Cardiac muscle cell (in vitro differentiated cells and primary cell): Measurements from ENCODE around the gene OGFOD2. TPM values are rescaled to one million over a fixed set of nuclear protein-coding genes. Genes with fewer than 3 reads are reported as not detected.

Source experiments
- DNase-seq, 2 donors: peaks; one replicate each; pipeline versions ENCODE4 v3.0.0 to v3.0.0-alpha.2; 2010 to 2017; ENCODE audit warnings: low read depth in 1 of 2, low spot score in 1 of 2
- H3K27ac ChIP-seq: fragments of 200-600 bp; sonication (generic); 2 replicates; pipeline ENCODE4 v1.5.1; 2016
- H3K27me3 ChIP-seq: fragments of 200-600 bp; sonication (generic); 2 replicates; pipeline ENCODE4 v1.6.0; 2016; ENCODE audit warnings: control low read depth
- H3K36me3 ChIP-seq: fragments of 200-600 bp; sonication (generic); 2 replicates; pipeline ENCODE4 v1.5.1; 2016; ENCODE audit warnings: control low read depth
- H3K4me1 ChIP-seq: fragments of 200-600 bp; sonication (generic); 2 replicates; pipeline ENCODE4 v1.8.1; 2017; ENCODE audit warnings: low read depth, mild to moderate bottlenecking, mixed run types
- H3K4me3 ChIP-seq: fragments of 200-600 bp; sonication (generic); 2 replicates; pipeline ENCODE4 v1.5.1; 2016; ENCODE audit warnings: mild to moderate bottlenecking
- H3K9me3 ChIP-seq: fragments of 200-600 bp; sonication (generic); 2 replicates; pipeline ENCODE4 v1.5.1; 2017; ENCODE audit warnings: low read depth, mild to moderate bottlenecking, control low read depth
- CTCF ChIP-seq: IDR thresholded peaks from 2 replicates; pipeline ENCODE4 v1.5.1; 2012; ENCODE audit warnings: low read depth, mild to moderate bottlenecking, low read length
- polyA plus RNA-seq: library from polyadenylated mRNA; unstranded; fragments of >200 nt; fragmentation: Nextera tagmentation; extraction: Ambion mirVana; gene quantifications from 2 replicates; pipeline ENCODE4 v1.2.1, GENCODE V29; 2016
- total RNA-seq: library from RNA; depleted of rRNA; stranded (reverse); fragments of >200 nt; gene quantifications from 2 replicates; pipeline ENCODE4 v1.2.3, GENCODE V29; 2016

The OGFOD2 gene
- total and polyA plus RNA-seq, 2 experiments from 2014 or later: 41.8 to 44.4 TPM

GRCh38 chr12:122966743-122967550, 8.1 kb upstream of the OGFOD2 start:
- DNase-seq: no peak
- no peak for TF ChIP-seq CTCF
- H3K27ac ChIP-seq: no peak overlapping the region
- H3K27me3 ChIP-seq: no peaks in the 10 kb centered on the region
- H3K4me3 ChIP-seq: no peak overlapping the region
- H3K36me3 ChIP-seq: no peaks in the 10 kb centered on the region
- peaks cover 9% of the 10 kb centered on the region for H3K4me1 ChIP-seq
- no peaks in the 10 kb centered on the region for H3K9me3 ChIP-seq

- Histone ChIP-seq H3K36me3 (no peaks in the 10 kb centered on the region), H3K27ac (no peak overlapping the region), H3K27me3 (no peaks in the 10 kb centered on the region), H3K4me1 (peaks cover 7% of the 10 kb centered on the region), H3K9me3 (no peaks in the 10 kb centered on the region), H3K4me3 (no peak overlapping the region)
- no peak for DNase-seq
- TF ChIP-seq CTCF: no peak
Observed at GRCh38 chr12:122968104-122968503, 6.9 kb upstream of the OGFOD2 start.

GRCh38 chr12:122969676-122970075, 5.4 kb upstream of the OGFOD2 start:
- Histone ChIP-seq H3K27me3 (no peaks in the 10 kb centered on the region), H3K36me3 (no peaks in the 10 kb centered on the region), H3K9me3 (no peaks in the 10 kb centered on the region), H3K4me1 (peaks cover 7% of the 10 kb centered on the region), H3K27ac (no peak overlapping the region), H3K4me3 (no peak overlapping the region)
- no peak for DNase-seq
- no peak for TF ChIP-seq CTCF

- TF ChIP-seq CTCF: no peak
- Histone ChIP-seq H3K27me3 (no peaks in the 10 kb centered on the region), H3K36me3 (no peaks in the 10 kb centered on the region), H3K27ac (peak overlapping the region; percentile 91), H3K9me3 (no peaks in the 10 kb centered on the region), H3K4me1 (peaks cover 3% of the 10 kb centered on the region), H3K4me3 (peak overlapping the region; percentile 62)
- DNase-seq: peak; percentile 98 to 99
Observed at GRCh38 chr12:122974274-122974891, 661 bp upstream of the OGFOD2 start.

- H3K27ac ChIP-seq: peak overlapping the region; percentile 91
- H3K36me3 ChIP-seq: no peaks in the 10 kb centered on the region
- H3K9me3 ChIP-seq: no peaks in the 10 kb centered on the region
- TF ChIP-seq CTCF: no peak
- peak overlapping the region; percentile 62 for H3K4me3 ChIP-seq
- peaks cover 8% of the 10 kb centered on the region for H3K4me1 ChIP-seq
- peak in 1 of 2 donors; percentile 40 for DNase-seq
- H3K27me3 ChIP-seq: no peaks in the 10 kb centered on the region
Observed at GRCh38 chr12:122975790-122976647, 975 bp downstream of the OGFOD2 start.
